HL-60 (cell line): ENCODE data around the gene PGC.
A peak's percentile ranks its signal among the peaks of the same experiment; 100 is the strongest.

ENCODE experiments used
- DNase-seq, 2 experiments: peaks; one replicate each; pipeline ENCODE4 v3.0.0-alpha.2; 2010 to 2020; ENCODE audit warnings: low read depth in 1 of 2, low spot score in 1 of 2
- H3K27ac ChIP-seq: fragments of 250-450 bp; sonication (Bioruptor Pico); replicated peaks from 2 replicates; pipeline ENCODE4 v1.5.1; 2020; ENCODE audit warnings: mild to moderate bottlenecking, moderate library complexity
- H3K27me3 ChIP-seq: fragments of 250-450 bp; sonication (Bioruptor Pico); 2 replicates; pipeline ENCODE4 v1.5.1; 2021; ENCODE audit warnings: mild to moderate bottlenecking, moderate library complexity; ENCODE audit not compliant: insufficient read depth, poor library complexity, severe bottlenecking
- H3K4me3 ChIP-seq: replicated peaks from 2 replicates; pipeline ENCODE4 v1.5.1; 2011; ENCODE audit warnings: mild to moderate bottlenecking, control low read depth, low read length; ENCODE audit not compliant: insufficient read depth
- CTCF ChIP-seq: IDR thresholded peaks from one replicate; pipeline ENCODE4 v1.5.1; 2011; ENCODE audit warnings: low read length, control low read depth, inconsistent platforms; ENCODE audit not compliant: insufficient read depth
- GABPA ChIP-seq: IDR thresholded peaks from 2 replicates; pipeline ENCODE4 v1.6.1; 2012; ENCODE audit warnings: low read depth
- POLR2AphosphoS5 ChIP-seq: IDR thresholded peaks from 2 replicates; pipeline ENCODE4 v1.6.1; 2012; ENCODE audit warnings: low read depth
- REST ChIP-seq: IDR thresholded peaks from 2 replicates; pipeline ENCODE4 v1.6.1; 2012; ENCODE audit warnings: low read depth; ENCODE audit not compliant: insufficient replicate concordance
- SPI1 ChIP-seq: IDR thresholded peaks from 2 replicates; pipeline ENCODE4 v1.6.1; 2012; ENCODE audit warnings: low read depth, mild to moderate bottlenecking, borderline replicate concordance

Gene PGC

DNA sequence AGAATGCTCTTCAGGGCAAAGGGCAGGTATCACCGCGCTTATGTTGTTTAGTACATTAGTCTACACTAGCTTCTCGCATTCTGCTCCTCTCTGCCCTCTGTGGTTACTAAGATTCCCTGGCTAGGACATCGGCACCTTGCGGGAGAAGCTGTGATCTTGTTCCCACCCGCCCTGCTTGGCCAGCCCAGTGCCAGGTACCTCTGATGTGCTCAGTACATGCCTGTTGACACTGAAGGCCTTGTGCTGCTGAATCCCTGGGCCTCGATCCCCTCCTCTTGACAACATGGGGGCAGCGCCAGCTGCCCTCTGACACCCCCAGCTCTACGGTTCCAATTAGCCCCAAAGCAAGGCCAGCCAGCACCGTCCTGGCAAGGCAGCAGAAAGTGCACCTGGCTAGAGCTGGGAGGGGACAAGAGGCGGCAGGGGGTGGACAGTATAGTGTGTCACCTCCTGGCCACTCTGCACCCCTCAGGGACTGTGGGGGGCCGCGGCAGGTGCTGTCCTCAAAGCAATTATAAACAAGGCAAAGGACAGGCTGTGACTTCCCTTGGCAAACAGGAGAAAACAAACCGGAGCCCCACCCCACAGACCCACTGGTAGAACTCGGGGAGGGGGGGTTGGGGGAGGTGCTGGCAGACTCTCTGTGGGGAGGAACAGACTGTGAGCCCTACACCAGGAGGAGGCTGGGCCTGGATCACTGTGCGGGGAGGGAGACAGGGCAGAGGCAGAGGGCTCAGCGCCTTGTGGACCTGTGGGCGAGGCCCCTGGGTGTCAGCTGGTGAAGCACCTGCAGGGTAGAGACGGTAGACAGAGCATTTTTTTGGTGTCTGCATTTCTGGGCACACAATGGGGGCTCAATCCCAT is 18.9 kb downstream of the PGC start:
- TF ChIP-seq SPI1 = no peak
- no peak for DNase-seq
- no peak overlapping the region for H3K4me3 ChIP-seq
- H3K27me3 ChIP-seq = no peaks in the 10 kb centered on the region
- no peak overlapping the region for H3K27ac ChIP-seq

DNA sequence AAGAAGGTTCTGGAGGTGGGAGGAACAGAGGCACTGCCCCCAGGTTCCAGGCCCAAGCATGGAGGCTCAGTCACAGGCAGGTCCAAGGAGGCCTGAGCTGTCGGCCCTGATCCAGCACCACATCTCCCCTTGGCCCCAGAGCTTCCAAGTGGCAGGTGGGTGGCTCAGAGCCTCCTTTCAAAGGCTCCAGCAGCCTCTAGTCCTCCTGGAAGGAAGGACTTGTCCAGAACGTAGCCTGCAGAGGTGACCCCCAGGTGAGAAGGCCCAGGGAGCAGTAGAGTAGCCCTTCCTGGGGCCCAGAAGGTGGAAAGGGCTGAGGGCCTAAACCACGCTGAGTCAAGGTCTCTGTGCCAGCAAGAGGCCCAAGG is 19.5 kb downstream of the PGC start:
- Histone ChIP-seq H3K27me3 (no peaks in the 10 kb centered on the region), H3K27ac (no peak overlapping the region), H3K4me3 (no peak overlapping the region)
- TF ChIP-seq SPI1 = no peak
- DNase-seq = no peak

- Histone ChIP-seq H3K27me3 (no peaks in the 10 kb centered on the region), H3K27ac (no peak overlapping the region), H3K4me3 (no peak overlapping the region)
- no peak for DNase-seq
- TF ChIP-seq SPI1 (no peak), CTCF (no peak), GABPA (no peak), POLR2AphosphoS5 (no peak), REST (no peak)
These were observed 20.3 kb downstream of the PGC start for GRCh38 chr6:41726876-41727275.

- Histone ChIP-seq H3K27me3 (no peaks in the 10 kb centered on the region), H3K4me3 (no peak overlapping the region), H3K27ac (peak overlapping the region; percentile 51; the same call in 1 of the 2 replicates)
- DNase-seq = no peak
- TF ChIP-seq GABPA (no peak), REST (no peak), CTCF (no peak), POLR2AphosphoS5 (no peak), SPI1 (no peak)
These were observed 22.4 kb downstream of the PGC start for GRCh38 chr6:41724586-41725501.
